ENCODE results near the gene TENM3.

TENM3 gene

DNA sequence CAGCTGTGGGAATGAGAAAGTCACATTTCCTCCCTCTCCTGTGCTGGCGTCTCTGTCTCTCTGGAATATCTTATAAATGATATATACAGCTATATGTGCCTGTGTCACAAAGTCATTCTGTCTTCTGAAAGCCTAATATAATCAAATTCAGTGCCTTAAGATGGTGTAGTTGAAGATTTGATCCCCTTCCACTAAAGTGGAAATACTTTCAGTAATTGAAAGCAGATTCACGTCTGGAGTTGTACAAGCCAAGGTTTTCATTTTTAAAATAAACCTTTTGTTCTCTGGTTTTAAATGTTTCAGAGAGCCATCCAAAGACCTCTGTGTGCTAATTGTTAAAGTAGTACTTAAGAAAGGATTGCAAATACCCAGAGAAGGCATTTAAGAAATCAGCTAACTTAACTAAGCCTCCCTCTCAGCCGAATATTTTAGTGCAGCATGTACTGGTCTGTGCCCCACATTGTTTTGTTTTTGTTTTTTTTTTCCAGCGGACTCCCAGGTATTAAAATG is 206.8 kb downstream of the TENM3 start:
- TF ChIP-seq CTCF (IDR thresholded peaks at IDR 0.05; ENCODE audit: insufficient read depth, missing control alignments) = no peak
- FAIRE-seq (no peak), DNase-seq (ENCODE audit: insufficient read length, low spot score) (no peak)

- TF ChIP-seq CTCF (IDR thresholded peaks at IDR 0.05; ENCODE audit: insufficient read depth, missing control alignments) = no peak
- no peak for FAIRE-seq
- DNase-seq (ENCODE audit: insufficient read length, low spot score) = no peak
Observed at GRCh38 chr4:182451441-182451840, 208.2 kb downstream of the TENM3 start.

DNA sequence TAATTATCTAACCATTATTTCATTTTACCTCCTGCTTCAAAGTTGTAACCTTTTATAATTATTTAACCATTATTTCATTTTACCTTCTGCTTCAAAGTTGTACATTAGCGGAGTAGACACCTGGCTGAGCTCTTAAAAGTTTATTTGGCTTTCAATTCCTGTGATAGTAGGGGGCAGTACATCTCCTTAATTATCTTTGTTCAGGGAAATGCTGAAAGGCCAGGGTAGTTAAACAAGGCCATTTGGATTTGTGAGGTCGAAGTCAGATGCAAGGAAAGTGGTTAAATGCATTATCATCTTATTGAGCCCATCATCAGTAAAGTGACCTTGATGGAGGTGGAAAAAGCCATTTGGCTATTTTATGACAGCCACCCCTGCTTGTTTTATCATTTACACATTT is 210.6 kb downstream of the TENM3 start:
- no peak for FAIRE-seq
- DNase-seq (ENCODE audit: insufficient read length, low spot score) = no peak
- no peak for TF ChIP-seq CTCF (IDR thresholded peaks at IDR 0.05; ENCODE audit: insufficient read depth, missing control alignments)

- FAIRE-seq (no peak), DNase-seq (ENCODE audit: insufficient read length, low spot score) (no peak)
- TF ChIP-seq CTCF (IDR thresholded peaks at IDR 0.05; ENCODE audit: insufficient read depth, missing control alignments) = no peak
Observed at GRCh38 chr4:182454440-182455013, 211.3 kb downstream of the TENM3 start.

DNA sequence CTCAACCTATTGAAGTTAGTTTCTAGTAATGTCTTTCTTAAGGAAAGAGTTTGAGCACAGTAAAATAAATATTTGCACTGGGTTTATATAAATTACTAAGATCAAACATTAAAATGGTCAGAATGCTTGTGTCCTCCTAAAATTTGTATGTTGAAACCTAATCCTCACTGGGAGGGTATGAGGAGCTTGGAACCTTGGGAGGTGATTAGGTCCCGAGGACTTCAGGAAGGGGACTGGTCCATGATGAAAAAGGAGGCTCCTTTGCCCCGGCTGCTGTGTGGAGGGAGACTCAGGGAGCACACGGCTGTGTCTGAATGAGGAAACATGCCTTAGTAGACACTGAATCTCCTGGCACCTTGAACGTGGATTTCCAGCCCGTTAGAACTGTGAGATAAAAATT is 221.9 kb downstream of the TENM3 start:
- DNase-seq (ENCODE audit: insufficient read length, low spot score) (no peak), FAIRE-seq (no peak)
- TF ChIP-seq CTCF (IDR thresholded peaks at IDR 0.05; ENCODE audit: insufficient read depth, missing control alignments) = no peak

- DNase-seq (ENCODE audit: insufficient read length, low spot score) = no peak
- no peak for TF ChIP-seq CTCF (IDR thresholded peaks at IDR 0.05; ENCODE audit: insufficient read depth, missing control alignments)
- no peak for FAIRE-seq
Observed at GRCh38 chr4:182465979-182466378, 222.8 kb downstream of the TENM3 start.

DNA sequence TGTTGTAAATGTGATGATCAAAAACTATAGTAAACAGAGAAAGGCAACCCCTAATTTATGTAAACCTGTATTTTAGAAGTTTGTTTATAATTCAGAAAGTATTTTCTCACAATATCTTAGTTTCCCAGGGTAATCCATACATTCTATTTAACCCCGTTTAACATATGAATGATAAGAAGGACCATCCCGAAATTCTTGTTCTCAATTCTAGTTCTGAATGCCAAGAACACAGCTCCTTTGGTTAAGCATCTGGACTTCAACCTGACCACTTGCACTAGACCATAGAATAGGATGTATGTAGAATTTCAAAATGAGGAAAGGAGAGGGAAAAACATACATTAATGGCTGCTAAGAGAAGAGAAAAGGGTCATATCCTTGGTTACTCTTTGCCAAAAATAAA is 227.0 kb downstream of the TENM3 start:
- peak; percentile 44 for FAIRE-seq
- no peak for TF ChIP-seq CTCF (IDR thresholded peaks at IDR 0.05; ENCODE audit: insufficient read depth, missing control alignments)

More for the DNA sequence above, 227.0 kb downstream of the TENM3 start:
- no peak for DNase-seq (ENCODE audit: insufficient read length, low spot score)

All from D721Med (cell line).